NCI-H1930 (cell line): ENCODE results near the gene ELF1.
"Not testable (repeated sequence)": the region's sequence is repeated elsewhere in the genome, so short reads cannot be mapped to it uniquely, and the experiment has no call there.

ENCODE experiments used
- DNase-seq, 2 experiments: peaks; one replicate each; lab custom pipeline; 2025; lab: John Stamatoyannopoulos, UW

The ELF1 gene

DNA sequence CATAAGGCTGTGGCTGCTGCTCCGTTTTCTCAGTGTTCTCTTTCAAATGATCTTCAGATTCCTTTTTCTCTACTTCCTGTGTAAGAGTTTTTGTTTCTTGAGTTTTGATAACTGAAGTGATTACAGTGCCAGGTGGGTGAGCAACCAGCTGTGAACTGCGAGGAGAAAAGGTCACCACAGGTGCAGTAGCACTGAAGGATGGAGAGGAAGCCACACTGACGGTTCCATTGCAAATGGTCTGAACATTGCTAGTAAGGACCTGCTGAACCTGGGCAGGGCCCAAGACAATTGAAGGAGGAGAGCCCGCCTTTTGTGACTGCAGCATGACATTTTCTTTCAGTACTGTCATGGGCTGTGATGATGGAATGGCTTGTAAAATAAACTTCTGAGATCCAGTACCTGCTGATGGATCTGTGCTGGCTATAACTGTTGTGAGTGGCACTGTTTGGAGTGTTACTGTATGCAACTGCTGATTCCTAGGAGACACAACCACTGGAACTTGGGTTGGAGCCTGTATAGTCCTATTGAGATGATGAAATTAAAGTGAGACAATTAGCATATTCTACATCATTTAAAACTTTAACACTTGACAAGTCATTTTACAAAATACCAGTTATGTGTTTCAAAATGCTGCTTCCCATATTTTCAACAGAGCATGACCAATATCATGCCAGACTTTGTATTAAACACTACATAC, 85.5 kb downstream of the ELF1 start:
- DNase-seq = no peak

DNA sequence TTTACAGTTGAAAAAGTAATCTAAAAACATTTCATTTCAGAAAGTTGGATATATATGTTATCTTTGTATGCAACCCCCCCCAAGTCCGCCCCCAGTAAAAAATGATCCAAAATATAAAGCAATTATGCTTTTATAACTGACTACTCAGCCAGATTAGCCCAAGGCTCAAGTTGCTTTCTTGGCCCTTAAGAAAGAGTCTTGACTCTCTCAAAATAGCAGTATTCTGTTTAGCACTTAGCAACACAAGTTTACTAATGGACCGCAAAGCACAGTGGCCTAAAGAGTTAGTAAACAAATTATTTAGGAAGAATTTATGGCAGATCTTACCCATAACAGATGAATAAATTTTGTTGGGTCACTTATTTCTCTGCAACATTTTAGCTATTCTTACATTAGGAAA, 86.9 kb downstream of the ELF1 start:
- DNase-seq = no peak

DNA sequence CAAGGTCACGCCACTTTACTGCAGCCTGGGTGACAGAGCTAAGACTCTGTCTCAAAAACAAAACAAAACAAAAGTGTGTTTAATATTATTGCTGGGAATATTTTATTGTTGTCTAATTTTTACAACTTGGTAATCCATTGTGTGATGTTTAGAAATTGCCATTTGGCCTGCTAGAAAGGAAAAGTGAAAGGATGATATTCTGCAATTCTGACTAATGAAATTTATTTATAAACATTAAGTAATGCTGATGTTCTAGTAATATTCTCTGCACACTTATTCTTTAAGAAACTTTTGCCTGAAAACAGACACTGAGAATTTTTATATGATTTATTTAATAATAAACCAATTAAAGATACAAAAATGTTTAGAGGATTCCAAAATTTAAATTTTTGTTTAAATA, 87.4 kb downstream of the ELF1 start:
- no peak for DNase-seq

DNA sequence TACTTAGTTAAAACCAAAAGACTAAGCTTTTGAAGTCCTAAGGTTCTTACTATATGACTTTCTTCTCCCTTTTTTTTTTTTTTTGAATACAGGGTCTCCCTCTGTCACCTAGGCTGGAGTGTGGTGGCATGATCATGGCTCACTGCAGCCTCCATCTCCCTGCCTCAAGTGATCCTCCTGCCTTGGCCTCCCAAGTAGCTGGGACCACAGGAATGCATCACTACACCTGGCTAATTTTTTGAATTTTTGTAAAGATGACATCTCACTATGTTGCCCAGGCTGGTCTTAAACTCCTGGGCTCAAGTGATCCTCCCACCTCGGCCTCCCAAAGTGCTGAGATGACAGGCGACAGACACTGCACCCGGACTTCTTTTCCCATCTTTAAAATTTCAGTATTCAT, 89.2 kb downstream of the ELF1 start:
- DNase-seq = not testable (repeated sequence)

DNA sequence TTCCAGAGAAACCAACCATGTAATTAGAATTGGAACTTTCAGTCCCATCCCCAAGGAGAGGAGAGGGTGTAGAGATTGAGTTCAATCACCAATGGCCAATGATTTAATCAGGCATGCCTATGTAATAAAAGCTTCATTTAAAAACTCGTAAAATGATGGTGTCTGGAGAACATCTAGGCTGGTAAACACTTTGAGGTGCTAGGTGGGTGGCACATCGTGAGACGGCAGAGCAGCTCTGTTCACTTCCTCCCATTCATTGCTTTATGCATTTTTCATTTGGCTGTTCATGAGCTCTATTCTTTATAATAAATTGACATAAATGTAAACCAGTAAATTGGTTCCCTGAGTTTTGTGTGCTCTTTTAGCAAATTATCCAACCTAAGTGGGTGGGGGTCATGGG, 90.1 kb downstream of the ELF1 start:
- DNase-seq = no peak

DNA sequence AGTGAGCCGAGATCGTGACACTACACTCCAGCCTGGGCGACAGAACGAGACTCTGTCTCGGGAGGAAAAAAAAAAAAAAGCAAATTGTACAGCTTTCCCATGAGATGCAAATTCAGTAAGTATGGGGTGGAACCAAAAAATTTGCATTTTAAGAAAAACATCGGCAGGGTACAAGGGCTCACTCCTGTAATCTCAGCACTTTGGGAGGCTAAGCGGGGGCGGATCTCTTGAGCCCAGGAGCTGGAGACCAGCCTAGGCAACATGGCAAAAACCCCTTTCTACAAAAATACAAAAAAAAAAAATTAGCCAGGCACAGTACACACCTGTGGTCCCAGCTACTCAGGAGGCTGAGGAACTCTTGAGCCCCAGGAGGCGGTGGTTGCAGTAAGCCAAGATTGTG, 91.2 kb downstream of the ELF1 start:
- no peak for DNase-seq

DNA sequence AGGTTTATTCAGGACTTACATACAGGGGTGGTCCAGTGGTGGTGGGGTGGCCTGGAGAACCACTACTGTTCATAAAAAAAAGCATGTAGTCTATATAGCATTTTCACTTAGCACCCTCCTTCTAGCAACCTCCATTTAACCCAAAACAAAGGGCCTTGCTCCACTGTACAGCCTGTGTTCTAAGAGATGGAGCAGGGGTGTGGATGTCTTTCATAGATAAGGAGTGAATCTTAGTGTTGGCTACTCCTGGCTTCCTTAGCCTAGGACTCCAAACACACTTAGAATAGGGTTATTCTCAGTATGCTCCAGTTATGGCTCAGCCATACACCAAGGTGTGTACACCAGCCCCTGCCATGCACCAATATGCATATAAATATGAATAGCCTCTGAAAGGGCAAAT, 95.2 kb downstream of the ELF1 start:
- no peak for DNase-seq

DNA sequence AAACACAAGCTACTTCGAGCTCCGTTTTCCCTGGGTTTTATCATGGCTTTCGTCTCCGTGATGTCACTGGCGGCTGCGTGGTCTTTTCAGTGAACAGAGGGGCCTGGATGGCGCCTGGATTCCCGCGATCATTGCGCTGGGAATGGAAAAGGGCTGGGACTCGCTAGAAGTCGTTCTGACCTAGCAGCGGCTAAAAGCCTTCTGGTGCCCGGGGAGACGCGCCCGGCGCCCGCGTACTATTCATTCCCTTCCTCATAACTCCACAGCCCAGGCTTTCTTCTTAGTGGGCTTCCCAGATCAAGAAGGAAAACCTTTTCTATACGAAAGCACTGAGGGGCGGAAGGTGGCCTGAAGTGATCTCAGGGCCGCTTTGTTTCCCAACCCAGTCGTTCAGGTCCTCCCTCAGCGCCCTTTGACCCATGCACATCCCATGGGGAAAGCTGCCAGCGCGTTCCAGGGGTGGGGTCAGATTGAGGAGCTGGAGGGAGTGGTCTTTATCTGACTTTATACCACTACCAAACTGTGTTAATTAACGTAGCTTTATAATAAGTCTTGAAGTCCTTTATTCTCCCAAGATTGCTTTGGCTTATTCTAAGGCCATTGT, 96.6 kb downstream of the ELF1 start:
- DNase-seq = no peak

DNA sequence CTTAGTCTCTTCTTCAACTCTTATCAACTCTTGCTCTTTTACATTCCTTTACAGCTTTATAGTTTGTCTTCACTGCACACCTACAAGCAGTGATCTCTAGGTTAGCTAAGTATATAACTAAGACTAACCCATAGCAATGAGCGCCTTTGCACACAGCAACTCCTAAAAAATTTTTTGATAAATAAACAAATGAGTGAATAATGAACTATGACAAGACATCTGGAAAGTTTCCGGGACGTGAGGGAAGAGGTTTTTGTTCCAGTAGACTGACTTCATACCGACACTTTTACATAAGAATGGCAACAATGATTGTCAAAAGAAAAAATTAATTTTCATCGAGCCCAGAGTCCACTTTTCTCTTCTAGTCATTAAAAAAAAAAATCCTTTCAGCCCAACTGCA, 98.3 kb downstream of the ELF1 start:
- DNase-seq = no peak

DNA sequence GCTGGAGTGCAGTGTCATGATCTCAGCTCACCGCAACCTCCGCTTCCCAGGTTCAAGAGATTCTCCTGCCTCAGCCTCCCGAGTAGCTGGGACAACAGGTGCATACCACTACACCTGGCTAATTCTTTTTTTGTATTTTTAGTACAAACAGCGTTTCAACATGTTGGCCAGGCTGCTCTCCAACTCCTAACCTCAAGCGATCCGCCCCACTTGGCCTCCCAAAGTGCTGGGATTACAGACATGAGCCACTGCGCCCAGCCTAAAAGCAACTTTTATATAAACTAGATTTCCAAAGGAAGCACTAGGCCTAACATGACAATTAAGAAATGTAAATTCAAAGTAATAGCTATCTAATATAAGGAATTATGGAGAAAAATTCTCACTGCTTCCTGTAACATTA, 99.2 kb downstream of the ELF1 start:
- not testable (repeated sequence) for DNase-seq

DNA sequence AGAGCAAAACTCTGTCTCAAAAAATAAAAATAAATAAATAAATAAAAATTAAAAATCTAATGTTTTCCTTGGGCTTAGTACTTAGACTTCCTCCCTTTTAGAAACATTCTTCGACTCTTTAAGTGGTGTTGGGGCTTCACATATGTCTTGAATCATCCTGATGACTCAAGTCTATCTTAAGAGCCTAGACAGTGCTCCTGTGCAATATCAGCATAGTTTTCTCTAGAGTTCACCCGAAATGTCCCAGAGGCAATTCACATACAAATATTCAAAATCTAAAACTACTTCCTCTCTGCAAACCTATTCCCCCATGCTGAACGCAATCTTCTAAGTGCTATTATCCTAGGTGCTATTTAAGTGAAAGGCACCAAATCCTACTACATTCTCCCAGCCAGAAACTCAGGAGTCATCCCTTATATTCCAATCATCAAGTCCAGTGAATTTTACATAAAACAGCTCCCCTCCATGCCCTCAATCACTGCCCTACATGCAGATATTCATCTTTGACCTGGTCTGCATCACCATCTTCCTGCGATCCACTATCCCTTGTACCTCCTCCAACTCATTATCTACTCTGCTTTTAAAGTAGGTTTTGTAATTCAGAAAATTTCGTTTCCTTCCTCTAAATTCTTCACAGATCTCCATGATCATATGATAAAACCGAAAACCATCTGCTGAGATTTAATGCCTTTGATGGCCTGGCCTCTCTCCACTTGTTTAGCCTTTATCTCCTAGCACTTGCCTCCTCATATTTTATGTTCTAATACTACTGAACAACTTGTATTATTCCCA, 102.7 kb downstream of the ELF1 start:
- DNase-seq = no peak

DNA sequence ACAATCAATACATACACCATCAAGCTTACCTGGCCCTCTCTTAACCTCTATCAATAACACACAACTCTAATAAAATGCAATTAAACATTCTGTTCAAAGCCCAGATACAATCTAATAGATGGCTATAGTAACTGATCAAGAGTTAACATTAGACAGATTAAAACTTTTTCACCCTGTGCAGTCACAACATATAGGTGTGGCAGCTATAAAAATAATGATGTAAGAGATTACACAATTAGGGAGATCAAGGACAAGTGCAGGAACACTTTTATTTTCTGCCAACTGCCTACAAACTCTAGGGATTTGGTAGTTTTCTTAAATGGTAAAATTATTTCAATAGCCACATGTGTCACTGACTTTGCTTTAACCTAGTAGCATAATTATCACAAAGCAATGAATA, 104.3 kb downstream of the ELF1 start:
- not testable (repeated sequence) for DNase-seq

DNA sequence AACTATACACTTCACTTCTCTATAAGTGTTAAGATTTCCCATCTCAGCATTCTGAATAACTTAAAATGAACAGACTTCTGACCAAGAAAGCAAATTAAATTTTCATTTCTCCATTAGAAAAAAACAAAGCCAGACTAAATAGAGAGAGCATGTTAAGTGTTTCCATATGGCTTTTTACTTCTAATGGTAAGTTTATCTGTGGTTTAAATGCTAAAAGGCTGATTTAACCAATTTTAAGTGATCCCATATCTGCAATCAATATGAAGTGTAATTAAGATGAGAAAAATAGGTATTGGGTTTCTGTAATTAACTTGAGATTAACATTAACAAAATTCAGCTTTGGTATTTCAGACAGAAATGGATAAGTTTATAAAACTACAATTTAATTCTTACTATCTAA, 107.8 kb downstream of the ELF1 start:
- DNase-seq = no peak

DNA sequence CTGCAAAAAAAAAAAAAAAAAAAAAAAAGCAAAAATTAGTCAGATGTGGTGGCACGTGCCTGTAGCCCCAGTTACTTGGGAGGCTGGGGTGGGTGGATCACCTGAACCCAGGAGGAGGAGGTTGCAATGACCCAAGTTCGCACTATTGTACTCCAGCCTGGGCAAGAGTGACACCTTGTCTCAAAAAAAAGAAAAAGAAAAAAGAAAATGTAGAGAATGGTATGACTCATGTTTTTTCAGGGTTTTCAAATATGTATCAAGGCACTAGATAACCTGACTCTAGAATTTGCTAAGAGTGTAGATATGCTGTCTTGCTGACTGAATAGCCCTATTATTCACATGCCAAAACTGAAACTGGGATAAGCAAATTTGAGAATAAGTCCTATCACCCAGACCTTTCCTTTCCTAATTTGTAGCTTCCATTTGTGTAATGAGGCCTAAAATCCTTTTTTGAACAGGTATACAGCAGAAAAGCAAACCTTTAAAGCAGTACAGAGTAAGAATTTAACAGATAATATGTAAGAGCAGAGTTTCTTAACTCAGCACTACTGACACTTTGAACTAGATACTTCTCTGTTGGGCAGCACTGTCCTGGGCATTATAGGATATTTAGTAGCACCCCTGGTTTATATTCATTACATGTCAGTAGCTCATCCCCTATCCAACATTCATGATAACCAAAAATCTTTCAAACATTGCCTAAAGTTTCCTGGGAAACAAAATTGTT, 108.6 kb downstream of the ELF1 start:
- DNase-seq = no peak

DNA sequence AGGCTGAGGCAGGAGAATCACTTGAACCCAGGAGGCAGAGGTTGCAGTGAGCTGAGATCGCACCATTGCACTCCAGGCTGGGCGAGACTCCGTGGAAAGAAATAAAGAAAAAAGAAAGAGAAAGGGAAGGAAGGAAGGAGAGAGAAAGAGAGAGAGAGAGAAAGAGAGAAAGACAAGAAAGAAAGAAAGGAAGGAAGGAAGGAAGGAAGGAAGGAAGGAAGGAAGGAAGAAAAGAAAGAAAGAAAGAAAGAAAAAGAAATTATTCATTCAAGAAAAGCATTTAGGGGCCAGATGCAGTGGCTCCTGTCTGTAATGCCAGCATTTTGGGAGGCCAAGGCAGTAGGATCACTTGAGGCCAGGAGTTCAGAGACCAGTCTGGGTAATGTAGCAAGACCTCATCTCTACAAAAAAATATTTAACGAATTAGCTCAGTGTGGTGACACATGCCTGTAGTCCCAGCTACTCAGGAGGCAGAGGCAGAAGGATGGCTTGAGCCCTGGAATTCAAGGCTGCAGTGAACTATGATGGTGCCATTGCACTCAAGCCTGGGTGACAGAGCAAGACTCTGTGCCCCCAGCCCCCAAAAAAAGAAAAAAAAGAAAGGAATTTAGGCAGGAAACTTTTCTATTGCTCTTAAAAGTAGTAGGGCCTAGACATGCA, 109.4 kb downstream of the ELF1 start:
- DNase-seq = not testable (repeated sequence)

DNA sequence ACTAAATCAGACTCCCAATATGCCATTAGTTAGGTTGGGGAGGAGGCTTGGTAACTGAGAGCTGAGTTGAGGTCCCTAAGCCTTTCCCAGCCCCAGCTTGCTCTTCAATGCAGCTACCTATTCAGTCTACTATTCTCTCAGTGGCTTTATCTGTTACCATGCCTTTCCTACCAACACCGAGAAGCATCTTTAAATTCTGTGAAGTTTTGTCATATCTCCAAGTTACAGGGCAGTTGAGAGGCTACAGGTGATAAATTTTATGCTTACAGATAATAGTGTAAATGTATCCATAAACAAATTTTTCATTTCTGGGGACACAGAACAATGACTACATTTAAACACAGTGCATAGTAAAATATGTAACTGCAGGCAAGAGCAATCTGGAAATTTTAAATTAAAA, 110.6 kb downstream of the ELF1 start:
- no peak for DNase-seq

DNA sequence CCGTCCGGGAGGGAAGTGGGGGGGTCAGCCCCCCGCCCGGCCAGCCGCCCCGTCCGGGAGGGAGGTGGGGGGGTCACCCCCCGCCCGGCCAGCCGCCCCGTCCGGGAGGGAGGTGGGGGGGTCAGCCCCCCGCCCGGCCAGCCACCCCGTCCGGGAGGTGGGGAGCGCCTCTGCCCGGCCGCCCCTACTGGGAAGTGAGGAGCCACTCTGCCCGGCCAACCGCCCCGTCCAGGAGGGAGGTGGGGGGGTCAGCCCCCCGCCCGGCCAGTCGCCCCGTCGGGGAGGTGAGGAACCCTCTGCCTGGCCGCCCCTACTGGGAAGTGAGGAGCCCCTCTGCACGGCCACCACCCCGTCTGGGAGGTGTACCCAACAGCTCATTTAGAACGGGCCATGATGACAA, 118.1 kb downstream of the ELF1 start:
- not testable (repeated sequence) for DNase-seq

DNA sequence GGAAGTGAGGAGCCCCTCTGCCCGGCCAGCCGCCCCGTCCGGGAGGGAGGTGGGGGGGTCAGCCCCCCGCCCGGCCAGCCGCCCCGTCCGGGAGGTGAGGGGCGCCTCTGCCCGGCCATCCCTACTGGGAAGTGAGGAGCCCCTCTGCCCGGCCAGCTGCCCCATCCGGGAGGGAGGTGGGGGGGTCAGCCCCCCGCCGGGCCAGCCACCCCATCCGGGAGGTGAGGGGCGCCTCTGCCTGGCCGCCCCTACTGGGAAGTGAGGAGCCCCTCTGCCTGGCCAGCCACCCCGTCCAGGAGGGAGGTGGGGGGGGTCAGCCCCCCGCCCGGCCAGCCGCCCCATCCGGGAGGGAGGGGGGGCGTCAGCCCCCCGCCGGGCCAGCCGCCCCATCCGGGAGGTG, 118.5 kb downstream of the ELF1 start:
- not testable (repeated sequence) for DNase-seq

DNA sequence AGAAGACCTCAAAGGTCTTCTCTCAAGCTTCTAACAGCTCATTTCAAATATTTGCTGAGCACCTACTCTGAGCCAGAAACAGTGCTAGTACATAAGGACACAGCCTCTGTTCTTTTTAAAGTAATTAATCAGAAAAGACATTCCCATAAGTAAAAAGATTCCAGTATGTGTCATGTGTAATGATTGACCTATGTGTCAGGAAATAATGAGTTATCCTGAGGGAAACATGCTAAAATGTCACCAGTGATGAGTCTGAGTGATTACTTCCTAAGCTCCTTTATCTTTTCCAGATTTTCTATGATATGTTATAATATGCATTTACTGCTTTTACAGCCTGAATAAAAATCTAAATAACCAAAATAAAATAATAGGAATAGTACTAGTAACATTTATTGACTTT, 122.1 kb downstream of the ELF1 start:
- no peak for DNase-seq

DNA sequence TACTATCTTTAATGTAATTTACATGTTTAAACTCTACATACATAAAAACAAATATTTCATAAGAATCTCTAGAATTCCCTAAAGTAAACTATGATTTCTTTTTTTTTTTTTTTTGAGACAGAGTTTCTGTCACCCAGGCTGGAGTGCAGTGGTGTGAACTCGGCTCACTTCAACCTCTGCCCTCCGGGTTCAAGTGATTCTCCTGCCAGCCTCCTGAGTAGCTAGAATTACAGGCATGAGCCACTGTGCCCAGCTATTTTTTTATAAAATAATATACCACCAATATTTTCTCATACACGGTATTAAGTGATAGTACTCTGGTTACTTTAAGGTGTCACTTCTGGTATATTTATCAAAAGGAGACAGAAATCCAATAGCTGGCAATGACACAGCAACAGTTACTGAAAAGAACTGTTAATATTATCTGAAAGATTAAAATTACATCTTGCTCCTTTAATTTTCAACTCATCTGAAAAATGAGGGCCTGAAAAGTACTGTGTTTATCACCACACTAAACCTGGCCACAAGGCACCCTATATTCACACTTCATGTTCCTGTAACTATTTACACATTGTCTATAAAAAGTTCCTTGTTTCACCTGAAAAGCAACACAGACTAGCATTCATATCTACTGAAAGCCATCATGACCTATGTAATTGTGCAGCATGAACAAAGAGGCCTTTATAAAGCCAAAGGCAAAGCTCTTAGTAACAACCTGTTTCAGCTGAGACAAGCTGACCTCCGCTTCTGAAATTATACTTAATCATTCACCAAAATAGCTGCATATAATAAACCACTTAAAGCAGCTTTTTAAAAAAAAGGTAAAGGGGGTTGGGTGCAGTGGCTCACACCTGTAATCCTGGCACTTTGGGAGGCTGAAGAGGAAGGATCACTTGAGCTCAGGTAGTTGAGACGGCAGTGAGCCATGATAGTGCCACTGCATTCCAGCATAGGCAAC, 123.6 kb downstream of the ELF1 start:
- peak in 1 of 2 experiments; percentile 13 for DNase-seq

DNA sequence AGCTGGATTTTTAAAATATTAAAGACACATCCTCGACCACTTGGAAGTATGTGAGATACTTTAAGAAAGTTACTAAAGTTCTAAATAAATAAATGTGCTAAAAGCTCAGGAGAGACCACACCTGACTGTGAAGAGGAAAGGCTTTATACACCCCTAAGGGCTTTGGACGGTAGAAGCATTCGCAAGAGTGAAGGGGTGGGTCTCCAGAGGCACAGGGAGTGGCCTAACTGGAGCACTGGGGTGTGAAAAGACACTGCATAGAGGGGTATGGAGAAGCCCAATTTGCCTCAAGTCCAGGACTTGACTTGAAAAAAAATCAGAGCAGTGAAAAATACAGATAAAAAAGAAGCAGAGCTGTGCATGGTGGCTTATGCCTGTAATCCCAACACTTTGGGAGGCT, 125.5 kb downstream of the ELF1 start:
- DNase-seq = not testable (repeated sequence)
